Measurements from ENCODE around the gene FMNL3. TPM values are rescaled to one million over a fixed set of nuclear protein-coding genes. Genes with fewer than 3 reads are reported as not detected.

FMNL3 gene
- total RNA-seq, 1 experiment from 2014 or later: 0.58 TPM

DNA sequence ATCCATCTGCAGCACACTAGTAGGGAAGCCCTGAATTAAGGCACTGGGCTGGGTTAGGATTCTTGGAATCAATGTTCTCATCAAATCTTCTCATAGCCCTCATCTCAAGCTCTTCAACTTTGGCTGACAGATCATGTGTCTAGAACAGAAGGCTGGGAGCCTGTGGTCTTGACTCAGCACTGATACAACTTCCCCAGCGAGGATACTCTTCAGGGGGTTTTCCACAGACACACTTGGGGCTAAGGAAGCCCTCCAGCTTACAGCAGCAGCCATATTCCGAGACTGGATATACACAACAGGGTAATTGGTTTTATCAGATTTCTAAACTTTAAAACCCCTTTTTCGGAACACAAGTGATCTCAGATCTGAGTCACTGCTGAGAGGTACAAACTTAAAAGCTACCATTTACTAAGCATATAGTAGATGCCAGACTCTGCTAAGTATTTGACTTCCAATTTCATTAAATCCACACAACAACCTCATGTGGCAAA lies 3.5 kb downstream of the FMNL3 start:
- Mint-ChIP-seq H3K9me3 (ENCODE audit: unreplicated experiment) (no peaks in the 10 kb centered on the region), H3K4me1 (ENCODE audit: insufficient read depth, unreplicated experiment) (peaks cover 5% of the 10 kb centered on the region), H3K27ac (ENCODE audit: low read depth, unreplicated experiment) (no peak overlapping the region), H3K27me3 (ENCODE audit: insufficient read depth, unreplicated experiment) (peaks cover 31% of the 10 kb centered on the region), H3K4me3 (ENCODE audit: unreplicated experiment) (no peak overlapping the region), H3K36me3 (ENCODE audit: insufficient read depth, unreplicated experiment) (no peaks in the 10 kb centered on the region)
- DNase-seq (ENCODE audit: unreplicated experiment): no peak
- no TSS peak for BruUV-seq (replicated peaks)
- intact Hi-C loops (cut with micrococcal nuclease): no loop called here
- CTCF ChIA-PET: interaction anchor here (0.6 to 1.8 kb wide), 6 partner anchors 11 to 468 kb away, joined by 3 to 6 read pairs (median 4); partner anchors contain the start of gene TMBIM6
- POLR2A ChIA-PET: interaction anchor here (0.7 to 2.7 kb wide), 2 partner anchors 38 to 52 kb away, joined by 3 to 9 read pairs; partner anchors contain the start of gene TMBIM6
- TF ChIP-seq, protein P1, sequence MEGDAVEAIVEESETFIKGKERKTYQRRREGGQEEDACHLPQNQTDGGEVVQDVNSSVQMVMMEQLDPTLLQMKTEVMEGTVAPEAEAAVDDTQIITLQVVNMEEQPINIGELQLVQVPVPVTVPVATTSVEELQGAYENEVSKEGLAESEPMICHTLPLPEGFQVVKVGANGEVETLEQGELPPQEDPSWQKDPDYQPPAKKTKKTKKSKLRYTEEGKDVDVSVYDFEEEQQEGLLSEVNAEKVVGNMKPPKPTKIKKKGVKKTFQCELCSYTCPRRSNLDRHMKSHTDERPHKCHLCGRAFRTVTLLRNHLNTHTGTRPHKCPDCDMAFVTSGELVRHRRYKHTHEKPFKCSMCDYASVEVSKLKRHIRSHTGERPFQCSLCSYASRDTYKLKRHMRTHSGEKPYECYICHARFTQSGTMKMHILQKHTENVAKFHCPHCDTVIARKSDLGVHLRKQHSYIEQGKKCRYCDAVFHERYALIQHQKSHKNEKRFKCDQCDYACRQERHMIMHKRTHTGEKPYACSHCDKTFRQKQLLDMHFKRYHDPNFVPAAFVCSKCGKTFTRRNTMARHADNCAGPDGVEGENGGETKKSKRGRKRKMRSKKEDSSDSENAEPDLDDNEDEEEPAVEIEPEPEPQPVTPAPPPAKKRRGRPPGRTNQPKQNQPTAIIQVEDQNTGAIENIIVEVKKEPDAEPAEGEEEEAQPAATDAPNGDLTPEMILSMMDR (IDR thresholded peaks at IDR 0.05; ENCODE audit: unreplicated experiment): no peak

DNA sequence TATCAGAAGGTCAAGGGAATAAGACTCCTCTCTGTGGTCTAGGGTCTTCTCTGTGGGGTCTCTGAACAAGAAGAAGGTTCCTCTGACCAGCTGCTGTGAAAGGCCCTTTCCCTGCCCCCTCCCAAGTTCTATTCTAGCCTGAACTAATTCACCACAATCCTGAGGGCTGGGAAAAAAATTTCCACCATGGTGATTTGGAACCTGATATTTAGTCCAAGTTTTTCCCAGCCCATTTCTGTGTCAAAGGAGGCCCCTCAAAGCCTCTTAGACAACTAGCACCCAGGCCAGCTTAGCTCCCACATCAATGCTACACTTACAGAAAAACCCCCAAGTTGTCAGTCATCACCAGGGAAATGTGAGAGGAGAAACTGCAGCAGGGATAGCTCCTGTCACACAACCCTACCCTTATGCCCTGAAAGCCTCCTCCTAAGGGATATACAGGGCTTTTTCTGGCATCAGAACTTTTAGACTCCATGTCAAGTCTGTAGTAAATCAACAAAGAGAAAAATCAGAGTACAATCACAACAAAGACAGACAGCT lies 4.5 kb downstream of the FMNL3 start:
- H3K9me3 Mint-ChIP-seq (ENCODE audit: unreplicated experiment): no peaks in the 10 kb centered on the region
- no peaks in the 10 kb centered on the region for H3K36me3 Mint-ChIP-seq (ENCODE audit: insufficient read depth, unreplicated experiment)
- no peak overlapping the region for H3K27ac Mint-ChIP-seq (ENCODE audit: low read depth, unreplicated experiment)
- peaks cover 4% of the 10 kb centered on the region for H3K4me1 Mint-ChIP-seq (ENCODE audit: insufficient read depth, unreplicated experiment)
- intact Hi-C loops (cut with micrococcal nuclease): no loop called here
- CTCF ChIA-PET: interaction anchor here (0.6 to 1.8 kb wide), 7 partner anchors 13 to 442 kb away, joined by 3 to 6 read pairs (median 3); partner anchors contain the start of gene TMBIM6
- no TSS peak for BruUV-seq (replicated peaks)
- DNase-seq (ENCODE audit: unreplicated experiment): no peak
- no peak overlapping the region for H3K4me3 Mint-ChIP-seq (ENCODE audit: unreplicated experiment)
- H3K27me3 Mint-ChIP-seq (ENCODE audit: insufficient read depth, unreplicated experiment): peaks cover 22% of the 10 kb centered on the region
- TF ChIP-seq, protein P1 (IDR thresholded peaks at IDR 0.05; ENCODE audit: unreplicated experiment): no peak
- POLR2A ChIA-PET: interaction anchor here (0.7 to 2.7 kb wide), 3 partner anchors 39 to 555 kb away, joined by 3 to 9 read pairs (median 3); partner anchors contain the start of gene TMBIM6

DNA sequence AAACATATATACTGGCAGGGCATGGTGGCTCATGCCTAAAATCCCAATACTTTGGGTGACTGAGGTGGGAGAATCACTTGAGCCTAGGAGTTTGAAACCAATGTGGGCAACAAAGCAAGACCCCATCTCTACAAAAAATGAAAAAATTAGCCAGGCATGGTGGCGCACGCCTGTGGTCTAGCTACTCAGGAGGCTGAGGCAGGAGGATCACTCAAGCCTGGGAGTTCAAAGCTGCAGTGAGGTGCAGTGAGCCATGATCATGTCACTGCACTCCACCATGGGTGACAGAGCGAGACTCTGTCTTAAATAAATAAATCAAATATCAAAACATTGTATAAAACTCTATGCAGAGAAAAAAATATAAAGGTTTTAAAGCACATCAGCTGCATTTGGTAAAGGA lies 5.2 kb downstream of the FMNL3 start:
- TF ChIP-seq, protein P1 (IDR thresholded peaks at IDR 0.05; ENCODE audit: unreplicated experiment): no peak
- ChIA-PET POLR2A (interaction anchor here (0.7 kb wide), 1 partner anchor 82 kb away, joined by 3 read pairs; no protein-coding TSS in a partner anchor), CTCF (interaction anchor here (0.6 to 1.8 kb wide), 7 partner anchors 13 to 441 kb away, joined by 3 to 7 read pairs (median 4); no protein-coding TSS in a partner anchor)
- BruUV-seq (replicated peaks): no TSS peak
- no peak overlapping the region for H3K27ac Mint-ChIP-seq (ENCODE audit: low read depth, unreplicated experiment)
- no peaks in the 10 kb centered on the region for H3K9me3 Mint-ChIP-seq (ENCODE audit: unreplicated experiment)
- intact Hi-C loops (cut with micrococcal nuclease): no loop called here
- H3K4me3 Mint-ChIP-seq (ENCODE audit: unreplicated experiment): no peak overlapping the region
- peaks cover 15% of the 10 kb centered on the region for H3K27me3 Mint-ChIP-seq (ENCODE audit: insufficient read depth, unreplicated experiment)
- H3K36me3 Mint-ChIP-seq (ENCODE audit: insufficient read depth, unreplicated experiment): no peaks in the 10 kb centered on the region
- no peak for DNase-seq (ENCODE audit: unreplicated experiment)
- no peaks in the 10 kb centered on the region for H3K4me1 Mint-ChIP-seq (ENCODE audit: insufficient read depth, unreplicated experiment)

DNA sequence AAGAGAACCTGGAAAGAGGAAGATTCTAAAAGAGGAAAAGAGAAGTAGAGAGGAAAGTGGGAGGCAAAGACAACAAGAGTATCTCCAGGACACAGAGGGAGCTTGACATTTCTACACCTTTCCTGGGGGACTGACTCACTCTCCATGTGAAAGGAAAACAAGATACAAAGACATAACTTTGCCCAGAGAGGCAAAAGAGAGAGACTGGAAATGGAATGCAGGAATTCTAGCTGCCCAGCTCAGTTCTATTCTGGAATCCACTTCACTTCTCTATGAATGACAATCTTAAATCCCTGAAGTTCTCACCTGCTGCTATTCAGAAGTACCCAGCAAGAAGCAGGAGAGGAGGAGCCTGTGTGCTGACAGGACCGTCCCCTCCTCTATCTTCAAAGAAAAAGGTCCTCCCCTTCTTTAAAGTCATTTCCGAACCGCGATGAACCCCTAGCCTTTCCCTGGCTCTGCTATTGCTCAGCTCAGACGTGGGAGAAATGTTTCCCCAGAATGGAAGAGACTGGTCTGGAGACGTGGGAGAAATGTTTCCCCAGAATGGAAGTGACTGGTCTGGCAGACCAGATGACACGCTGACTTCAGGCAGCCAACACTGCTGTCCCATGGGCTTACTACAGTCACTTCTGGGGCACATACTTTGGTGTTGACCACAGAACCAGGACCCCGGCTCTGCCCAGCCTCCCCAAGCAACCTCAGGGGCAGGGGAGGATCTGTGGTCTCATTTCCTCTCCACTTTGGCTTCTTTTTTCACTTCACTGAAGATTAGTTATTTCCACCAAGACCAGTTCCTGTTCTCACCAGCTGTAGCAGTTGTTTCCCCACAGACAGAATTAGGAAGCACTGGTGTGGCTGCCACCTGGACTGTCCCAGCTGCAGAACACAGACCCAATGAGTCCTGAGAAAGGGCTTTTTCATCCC lies 8.3 kb downstream of the FMNL3 start:
- intact Hi-C loops (cut with micrococcal nuclease): no loop called here
- Mint-ChIP-seq H3K9me3 (ENCODE audit: unreplicated experiment) (no peaks in the 10 kb centered on the region), H3K4me3 (ENCODE audit: unreplicated experiment) (no peak overlapping the region), H3K36me3 (ENCODE audit: insufficient read depth, unreplicated experiment) (no peaks in the 10 kb centered on the region), H3K27ac (ENCODE audit: low read depth, unreplicated experiment) (no peak overlapping the region), H3K4me1 (ENCODE audit: insufficient read depth, unreplicated experiment) (no peaks in the 10 kb centered on the region), H3K27me3 (ENCODE audit: insufficient read depth, unreplicated experiment) (no peaks in the 10 kb centered on the region)
- DNase-seq (ENCODE audit: unreplicated experiment): no peak
- TF ChIP-seq, protein P1 (IDR thresholded peaks at IDR 0.05; ENCODE audit: unreplicated experiment): no peak
- ChIA-PET POLR2A (no interaction called here), CTCF (interaction anchor here (1.1 to 1.3 kb wide), 2 partner anchors 9 to 16 kb away, joined by 4 to 5 read pairs; no protein-coding TSS in a partner anchor)
- no TSS peak for BruUV-seq (replicated peaks)

Measured in MCF 10A (cell line).